ENCODE data around the gene TRPV5.

Gene TRPV5

GRCh38 chr7:142885311-142886230, 48.0 kb downstream of the TRPV5 start, which contains the start of gene TRPV6:
TSS of gene TRPV6 (minus strand) at chr7:142885745.
- ChIA-PET CTCF (no interaction called here), POLR2A (ENCODE audit: low non-redundant PET) (no interaction called here)
- TF ChIP-seq, protein P1, sequence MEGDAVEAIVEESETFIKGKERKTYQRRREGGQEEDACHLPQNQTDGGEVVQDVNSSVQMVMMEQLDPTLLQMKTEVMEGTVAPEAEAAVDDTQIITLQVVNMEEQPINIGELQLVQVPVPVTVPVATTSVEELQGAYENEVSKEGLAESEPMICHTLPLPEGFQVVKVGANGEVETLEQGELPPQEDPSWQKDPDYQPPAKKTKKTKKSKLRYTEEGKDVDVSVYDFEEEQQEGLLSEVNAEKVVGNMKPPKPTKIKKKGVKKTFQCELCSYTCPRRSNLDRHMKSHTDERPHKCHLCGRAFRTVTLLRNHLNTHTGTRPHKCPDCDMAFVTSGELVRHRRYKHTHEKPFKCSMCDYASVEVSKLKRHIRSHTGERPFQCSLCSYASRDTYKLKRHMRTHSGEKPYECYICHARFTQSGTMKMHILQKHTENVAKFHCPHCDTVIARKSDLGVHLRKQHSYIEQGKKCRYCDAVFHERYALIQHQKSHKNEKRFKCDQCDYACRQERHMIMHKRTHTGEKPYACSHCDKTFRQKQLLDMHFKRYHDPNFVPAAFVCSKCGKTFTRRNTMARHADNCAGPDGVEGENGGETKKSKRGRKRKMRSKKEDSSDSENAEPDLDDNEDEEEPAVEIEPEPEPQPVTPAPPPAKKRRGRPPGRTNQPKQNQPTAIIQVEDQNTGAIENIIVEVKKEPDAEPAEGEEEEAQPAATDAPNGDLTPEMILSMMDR (conservative IDR thresholded peaks at IDR 0.05; ENCODE audit: low read depth), result no peak
- H3K27ac ChIP-seq, result no peak within 1 kb of the TSS
- peak; percentile 19 for DNase-seq (ENCODE audit: low spot score)

- DNase-seq (ENCODE audit: low spot score), result no peak
- CTCF ChIA-PET, result no interaction called here
- POLR2A ChIA-PET (ENCODE audit: low non-redundant PET), result no interaction called here
- H3K27ac ChIP-seq, result no peak overlapping the region
- TF ChIP-seq, protein P1 (conservative IDR thresholded peaks at IDR 0.05; ENCODE audit: low read depth), result no peak
Observed at GRCh38 chr7:142884286-142884640, 49.3 kb downstream of the TRPV5 start.

DNA sequence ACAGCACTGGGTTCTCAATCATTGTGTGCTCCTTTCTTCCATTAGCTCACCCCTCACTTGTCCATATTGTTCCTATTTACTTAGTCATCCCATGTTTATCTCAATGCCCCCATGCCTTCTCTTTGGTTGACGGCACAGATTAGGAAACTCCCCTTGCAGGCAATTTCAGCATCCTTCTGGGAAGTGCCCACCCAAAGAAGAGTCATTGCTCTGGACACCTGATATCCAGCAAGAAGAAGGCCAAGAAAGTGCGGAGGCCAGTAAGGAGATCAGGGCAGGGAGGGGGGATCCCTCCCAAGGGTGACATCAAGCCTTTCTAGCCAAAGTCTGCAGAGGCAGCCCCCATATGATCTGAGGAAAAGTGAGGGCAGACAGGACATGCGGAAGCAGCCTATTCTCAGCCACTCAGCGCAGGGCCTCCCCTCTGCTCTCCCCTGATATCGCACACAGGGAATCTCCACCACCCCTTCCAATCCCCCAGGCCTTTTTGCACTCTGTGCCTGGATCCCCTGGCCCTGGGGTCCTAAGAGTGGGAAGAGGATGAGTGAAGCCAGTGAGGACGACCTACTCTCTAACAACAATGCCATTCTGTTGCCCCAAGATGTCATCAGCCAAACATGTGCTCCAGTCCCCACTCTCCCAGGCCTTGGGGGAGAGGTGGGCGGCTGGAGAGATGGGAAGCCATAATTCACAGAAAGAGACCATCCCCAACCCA, 49.8 kb downstream of the TRPV5 start:
- TF ChIP-seq, protein P1 (conservative IDR thresholded peaks at IDR 0.05; ENCODE audit: low read depth), result no peak
- DNase-seq (ENCODE audit: low spot score), result no peak
- ChIA-PET CTCF (no interaction called here), POLR2A (ENCODE audit: low non-redundant PET) (no interaction called here)
- H3K27ac ChIP-seq, result no peak overlapping the region

- DNase-seq (ENCODE audit: low spot score), result no peak
- TF ChIP-seq, protein P1 (conservative IDR thresholded peaks at IDR 0.05; ENCODE audit: low read depth), result no peak
- ChIA-PET CTCF (no interaction called here), POLR2A (ENCODE audit: low non-redundant PET) (no interaction called here)
- no peak overlapping the region for H3K27ac ChIP-seq
Observed at GRCh38 chr7:142883145-142883544, 50.4 kb downstream of the TRPV5 start.

DNA sequence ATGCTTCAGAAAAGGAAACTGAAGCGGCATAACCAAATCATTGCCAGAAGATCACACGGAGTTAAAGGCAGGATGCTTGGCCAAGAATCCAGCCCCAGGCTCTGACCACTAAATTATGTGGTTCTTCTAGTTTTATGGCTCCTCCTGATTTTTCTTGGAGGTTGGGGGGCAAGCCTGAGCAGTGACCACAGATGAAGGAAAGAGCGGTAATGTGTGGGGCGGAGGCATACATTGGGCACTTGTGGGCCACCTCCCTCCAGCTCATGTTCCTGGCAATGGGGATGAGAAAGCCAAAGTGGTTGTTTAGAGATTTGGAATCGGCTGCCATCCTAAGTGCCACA, 51.2 kb downstream of the TRPV5 start:
- DNase-seq (ENCODE audit: low spot score), result no peak
- no peak overlapping the region for H3K27ac ChIP-seq
- ChIA-PET POLR2A (ENCODE audit: low non-redundant PET) (no interaction called here), CTCF (no interaction called here)
- TF ChIP-seq, protein P1 (conservative IDR thresholded peaks at IDR 0.05; ENCODE audit: low read depth), result no peak

DNA sequence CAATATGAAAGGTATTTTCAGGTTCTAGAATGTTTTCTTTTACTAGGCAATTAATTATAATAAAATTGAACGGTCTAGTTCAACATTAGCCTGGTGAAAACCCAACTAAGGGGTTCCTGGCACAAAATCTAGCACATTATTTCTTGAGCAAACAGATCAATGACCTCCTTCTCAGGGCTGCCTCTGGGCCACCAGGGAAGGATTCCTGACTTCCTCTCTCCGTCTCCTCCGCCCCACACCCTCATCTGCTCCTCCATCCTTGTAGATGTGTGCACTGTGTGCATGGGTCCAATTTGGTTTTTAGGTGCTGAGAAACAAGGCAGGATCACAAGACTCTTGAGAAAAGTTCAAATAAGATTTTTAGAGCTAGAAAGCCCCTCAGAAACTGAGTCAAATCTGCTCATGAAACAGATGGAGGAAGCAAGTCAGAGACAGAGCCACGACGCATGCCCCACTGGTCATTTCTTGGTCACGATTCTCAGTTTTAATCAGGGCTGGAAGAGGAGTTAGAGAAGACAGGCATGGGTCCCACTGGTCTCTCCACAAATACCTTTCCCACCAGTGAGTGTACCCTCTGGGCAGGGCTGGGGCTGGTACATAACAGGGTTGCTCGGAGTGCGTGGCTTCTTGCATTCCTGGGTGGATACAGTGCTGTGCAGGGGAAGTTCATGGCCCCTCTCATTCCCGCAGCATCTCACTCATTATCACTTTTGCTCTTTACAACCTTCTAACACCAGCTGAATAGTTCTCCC, 51.8 kb downstream of the TRPV5 start:
- ChIA-PET POLR2A (ENCODE audit: low non-redundant PET) (no interaction called here), CTCF (interaction anchor here (0.5 to 1.0 kb wide), 2 partner anchors 79 to 121 kb away, joined by 3 to 4 read pairs; no protein-coding TSS in a partner anchor)
- DNase-seq (ENCODE audit: low spot score), result no peak
- TF ChIP-seq, protein P1 (conservative IDR thresholded peaks at IDR 0.05; ENCODE audit: low read depth), result no peak
- no peak overlapping the region for H3K27ac ChIP-seq
